ENCODE measurements around the gene FHDC1.

DNA sequence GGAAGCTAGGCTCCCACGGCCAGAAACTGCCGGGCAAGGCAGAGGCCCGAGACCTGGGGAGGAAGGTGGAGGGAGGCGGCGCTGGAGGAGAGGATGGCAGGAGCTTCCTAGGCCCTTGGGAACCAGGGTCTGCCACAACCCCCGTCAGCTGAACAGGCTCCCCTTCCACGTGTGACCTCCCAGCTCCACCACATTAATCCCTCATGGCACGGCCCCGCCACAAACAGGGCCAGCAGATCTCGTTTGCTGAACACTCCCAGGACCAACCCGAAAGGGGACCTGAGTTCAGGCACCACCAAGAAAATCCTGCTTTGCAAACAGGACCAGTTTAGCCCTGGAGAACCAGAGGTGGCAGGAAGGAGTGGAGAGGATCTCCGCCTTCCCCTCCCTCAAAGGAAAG lies 62.7 kb downstream of the FHDC1 start:
- TF ChIP-seq, protein P1, sequence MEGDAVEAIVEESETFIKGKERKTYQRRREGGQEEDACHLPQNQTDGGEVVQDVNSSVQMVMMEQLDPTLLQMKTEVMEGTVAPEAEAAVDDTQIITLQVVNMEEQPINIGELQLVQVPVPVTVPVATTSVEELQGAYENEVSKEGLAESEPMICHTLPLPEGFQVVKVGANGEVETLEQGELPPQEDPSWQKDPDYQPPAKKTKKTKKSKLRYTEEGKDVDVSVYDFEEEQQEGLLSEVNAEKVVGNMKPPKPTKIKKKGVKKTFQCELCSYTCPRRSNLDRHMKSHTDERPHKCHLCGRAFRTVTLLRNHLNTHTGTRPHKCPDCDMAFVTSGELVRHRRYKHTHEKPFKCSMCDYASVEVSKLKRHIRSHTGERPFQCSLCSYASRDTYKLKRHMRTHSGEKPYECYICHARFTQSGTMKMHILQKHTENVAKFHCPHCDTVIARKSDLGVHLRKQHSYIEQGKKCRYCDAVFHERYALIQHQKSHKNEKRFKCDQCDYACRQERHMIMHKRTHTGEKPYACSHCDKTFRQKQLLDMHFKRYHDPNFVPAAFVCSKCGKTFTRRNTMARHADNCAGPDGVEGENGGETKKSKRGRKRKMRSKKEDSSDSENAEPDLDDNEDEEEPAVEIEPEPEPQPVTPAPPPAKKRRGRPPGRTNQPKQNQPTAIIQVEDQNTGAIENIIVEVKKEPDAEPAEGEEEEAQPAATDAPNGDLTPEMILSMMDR (IDR thresholded peaks at IDR 0.05) = no peak
- TF ChIP-seq POLR2A (IDR thresholded peaks at IDR 0.05) = no peak
- TF ChIP-seq POLR2AphosphoS5 (IDR thresholded peaks at IDR 0.05) = no peak

Data from transverse colon (tissue), 4 donors.